Vagina (tissue), 2 donors: ENCODE data around the gene CEP89.
"Not testable (repeated sequence)": the region's sequence is repeated elsewhere in the genome, so short reads cannot be mapped to it uniquely, and the experiment has no call there.

Experiments
- CTCF ChIP-seq, 3 experiments: fragments of 450-650 bp in 2 of 3; fragments of 200-600 bp in 1 of 3; sonication (generic) in 1 of 3; IDR thresholded peaks; one replicate each; pipeline ENCODE4 v1.5.1; 2017 to 2019; ENCODE audit warnings: antibody characterized with exemption in 3 of 3, mild to moderate bottlenecking in 2 of 3, moderate library complexity in 2 of 3
- POLR2A ChIP-seq, 2 donors: fragments of 450-650 bp; IDR thresholded peaks; one replicate each; pipeline ENCODE4 v1.6.1; 2017; ENCODE audit warnings: antibody characterized with exemption in 2 of 2, mild to moderate bottlenecking in 2 of 2, moderate library complexity in 2 of 2

- not testable (repeated sequence) for TF ChIP-seq CTCF, POLR2A (IDR thresholded peaks at IDR 0.05)
Observed at GRCh38 chr19:32833388-32833787, 138.4 kb downstream of the CEP89 start.
